Stimulated activated CD4-positive, alpha-beta T cell treated with anti-CD3 and anti-CD28 coated beads, TNF-alpha, amount 100 ng/mL, for 1 hour (primary cell): ENCODE measurements around the gene SOCS3.
A peak's percentile ranks its signal among the peaks of the same experiment; 100 is the strongest.
"Not testable (repeated sequence)": the region's sequence is repeated elsewhere in the genome, so short reads cannot be mapped to it uniquely, and the experiment has no call there.

ENCODE experiments used
- DNase-seq, 3 donors: peaks; one replicate each; pipeline ENCODE4 v3.0.0-alpha.2; 2020; ENCODE audit warnings: low read depth in 3 of 3, low spot score in 1 of 3

SOCS3 gene

DNA sequence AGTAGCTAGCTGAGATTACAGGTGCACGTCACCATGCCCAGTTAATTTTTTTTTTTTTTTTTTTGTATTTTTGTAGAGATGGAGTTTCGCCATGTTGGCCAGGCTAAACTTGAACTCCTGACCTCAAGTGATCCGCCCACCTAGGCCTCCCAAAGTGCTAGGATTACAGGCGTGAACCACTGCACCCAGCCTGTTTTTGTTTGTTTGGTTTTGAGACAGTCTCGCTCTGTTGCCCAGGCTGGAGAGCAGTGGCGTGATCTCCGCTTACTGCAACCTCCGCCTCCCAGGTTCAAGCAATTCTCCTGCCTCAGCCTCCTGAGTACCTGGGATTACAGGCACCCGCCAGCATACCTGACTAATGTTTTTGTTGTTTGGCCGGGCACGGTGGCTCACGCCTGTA, 28.5 kb downstream of the SOCS3 start:
- not testable (repeated sequence) for DNase-seq

DNA sequence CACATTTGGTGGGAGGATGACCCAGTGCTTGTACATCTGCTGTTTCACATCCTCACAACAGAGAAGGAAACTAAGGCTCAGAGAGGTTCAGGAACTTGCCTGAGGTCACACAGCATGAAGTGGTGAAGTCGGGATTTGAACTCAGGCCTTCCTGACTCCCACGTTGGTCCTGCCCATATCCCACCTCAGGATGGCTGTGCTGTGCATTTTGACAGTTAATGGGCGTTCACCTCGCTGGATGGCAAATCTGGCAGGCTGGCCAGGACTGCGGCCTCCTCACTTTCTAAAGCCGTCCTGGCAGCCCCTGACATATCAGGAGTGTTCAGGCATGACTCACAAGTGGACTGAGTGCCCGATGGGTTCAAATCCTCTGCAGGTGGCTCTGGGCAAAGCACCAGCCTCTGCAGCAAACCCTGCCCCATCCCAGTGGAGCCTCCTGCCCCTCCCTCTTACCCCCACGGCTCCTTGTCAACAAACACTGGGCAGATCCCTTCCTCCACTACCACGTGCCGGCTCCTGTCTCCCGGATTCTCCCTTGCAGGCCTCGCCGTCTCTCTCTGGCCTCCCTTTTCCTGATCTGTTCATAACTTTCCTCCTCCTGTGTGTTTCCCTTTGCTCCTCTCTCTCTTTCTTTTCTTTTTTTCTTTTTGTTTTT, 29.2 kb downstream of the SOCS3 start:
- no peak for DNase-seq

DNA sequence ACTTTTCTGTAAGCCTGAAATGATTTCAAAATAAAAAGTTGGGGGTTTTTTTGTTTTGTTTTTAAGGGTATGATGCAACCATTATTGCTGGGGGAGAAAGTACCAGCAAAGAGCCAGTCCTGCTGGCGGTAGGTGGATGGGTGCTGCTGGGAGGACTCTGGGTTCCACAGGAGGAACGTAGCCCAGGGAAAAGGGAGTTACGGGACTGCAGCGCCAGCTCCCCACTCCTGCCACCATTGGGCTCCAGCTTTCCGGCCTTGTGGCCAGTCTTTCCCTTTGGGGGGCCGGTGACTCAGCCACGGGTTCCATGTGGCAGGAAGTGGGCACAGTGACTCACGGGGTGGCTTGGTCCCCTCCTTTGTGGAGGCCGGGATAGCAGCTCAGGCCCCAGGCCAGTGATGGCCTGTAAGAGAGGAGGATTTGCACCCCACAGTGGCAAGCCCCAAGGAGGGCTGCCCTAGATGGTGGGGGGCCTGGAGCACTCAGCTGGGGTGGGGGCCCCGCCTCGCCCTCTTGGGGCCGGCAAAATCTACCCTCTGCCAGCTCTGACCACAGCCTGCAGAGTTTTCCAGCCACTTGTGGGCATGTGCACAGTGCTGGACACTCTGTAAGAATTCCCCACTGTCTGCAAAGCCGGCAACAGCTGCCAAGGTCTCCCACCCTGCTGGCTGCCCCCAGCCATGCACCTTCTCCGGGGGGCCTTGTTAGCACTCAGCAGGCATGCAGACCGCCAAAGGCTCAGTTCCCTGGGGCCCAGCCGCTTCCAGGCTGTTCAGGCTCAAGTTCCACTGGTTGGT, 30.4 kb downstream of the SOCS3 start:
- DNase-seq: no peak

DNA sequence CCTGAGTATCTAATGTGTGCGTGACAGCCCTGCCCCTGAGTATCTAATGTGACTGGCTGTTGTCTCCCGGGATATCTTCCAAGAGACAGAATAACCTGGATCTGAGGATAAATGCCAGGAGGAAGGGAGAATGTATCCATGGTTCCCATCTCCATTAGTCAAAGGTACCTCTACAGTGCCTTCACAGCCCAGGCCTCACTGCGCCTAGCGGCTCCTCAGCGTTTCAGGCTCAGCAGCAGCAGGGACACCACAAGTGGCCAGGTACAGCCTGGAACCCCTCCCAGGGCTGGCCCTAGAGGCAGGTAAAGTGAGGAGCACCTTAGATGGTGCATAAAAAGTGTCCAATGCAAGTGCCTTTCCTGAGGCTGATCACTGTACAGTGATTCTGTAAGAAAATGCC, 32.0 kb downstream of the SOCS3 start:
- no peak for DNase-seq

DNA sequence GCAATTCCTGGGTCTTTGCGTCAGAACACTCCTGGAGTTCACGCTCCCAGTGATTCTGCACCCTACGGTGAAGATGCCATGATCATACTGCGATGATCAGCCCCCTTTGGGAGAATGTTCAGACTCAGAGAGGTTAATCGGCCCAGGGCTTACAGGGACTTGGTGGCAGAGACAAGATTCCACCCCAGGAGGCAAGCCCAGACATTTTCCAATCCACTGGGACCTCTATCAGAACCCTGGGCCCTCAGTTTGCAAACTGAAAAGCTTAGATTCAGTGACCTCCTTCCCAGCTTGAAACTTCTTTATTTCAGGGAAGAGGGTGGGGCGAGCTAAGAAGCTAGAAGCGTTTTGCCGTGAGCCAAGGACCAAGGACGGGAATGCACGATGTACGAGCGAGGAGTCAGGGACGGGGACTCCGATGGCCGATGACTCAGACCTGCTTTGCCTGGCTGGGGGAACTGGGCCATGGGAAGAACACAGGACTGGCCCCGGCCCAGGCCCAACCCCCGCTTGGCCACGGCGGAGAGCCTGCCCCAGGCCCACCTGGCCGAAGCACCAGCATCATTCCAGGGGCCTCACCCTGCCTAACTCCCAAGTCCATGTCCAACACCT, 34.7 kb downstream of the SOCS3 start:
- DNase-seq: no peak

DNA sequence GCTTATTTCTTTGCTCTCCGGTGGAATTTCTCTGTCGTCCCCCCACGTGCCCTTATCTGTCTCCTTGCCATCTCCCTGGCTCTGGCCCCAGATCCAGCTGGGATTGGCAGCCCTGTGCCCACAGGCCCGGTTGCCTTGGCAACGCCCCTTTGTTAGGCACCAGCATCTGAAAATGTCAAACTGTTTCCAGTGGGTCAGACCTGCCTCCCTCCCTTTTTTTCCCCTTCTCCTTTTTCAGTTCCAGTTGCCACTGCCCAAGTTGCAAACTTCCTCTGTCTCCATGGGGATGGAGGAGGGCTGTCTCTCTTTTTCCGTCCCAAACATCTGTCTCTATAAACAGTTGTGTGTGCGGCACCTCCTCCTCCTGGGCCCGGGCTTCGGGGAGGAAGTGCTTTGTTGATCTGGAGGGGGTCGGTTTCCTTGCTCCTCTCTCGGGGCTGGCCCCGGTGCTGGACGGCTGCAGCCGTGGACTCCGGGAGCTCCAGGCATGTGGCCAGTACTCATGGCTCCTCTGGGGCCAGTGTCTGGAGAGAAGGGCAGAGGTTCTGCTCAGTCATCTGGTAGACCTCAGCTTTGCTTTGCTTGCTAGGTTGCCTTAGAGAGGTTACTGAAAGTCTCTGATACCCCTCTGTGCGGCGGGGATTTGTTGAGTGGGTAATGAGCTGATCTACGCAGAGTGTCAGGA, 35.3 kb downstream of the SOCS3 start:
- no peak for DNase-seq

DNA sequence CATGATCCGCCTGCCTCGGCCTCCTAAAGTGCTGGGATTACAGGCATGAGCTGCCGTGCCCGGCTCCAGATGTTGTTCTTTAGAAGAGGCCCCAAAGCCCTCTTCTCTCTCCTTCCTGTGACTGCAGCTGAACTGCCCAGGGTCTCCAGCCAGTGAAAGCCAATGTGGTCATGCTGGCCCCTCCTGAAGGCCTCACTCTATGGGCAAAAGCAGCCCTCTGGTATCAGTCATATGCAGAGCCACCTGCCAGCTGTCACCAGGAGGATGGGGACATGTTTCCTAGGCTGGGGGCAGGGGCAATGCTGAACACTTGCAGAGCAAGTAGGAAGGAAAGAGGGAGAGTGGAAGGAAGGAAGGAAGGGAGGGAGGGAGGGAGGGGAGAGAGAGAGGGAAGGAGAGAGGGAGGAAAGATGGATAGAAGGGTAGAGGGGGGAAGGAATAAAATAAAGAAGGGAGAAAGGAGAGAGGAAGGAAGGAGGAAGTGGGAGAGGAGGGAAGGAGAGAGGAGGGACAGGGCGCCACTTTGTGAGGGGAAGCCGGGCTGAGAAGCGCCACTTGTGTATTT, 36.0 kb downstream of the SOCS3 start:
- DNase-seq: no peak

DNA sequence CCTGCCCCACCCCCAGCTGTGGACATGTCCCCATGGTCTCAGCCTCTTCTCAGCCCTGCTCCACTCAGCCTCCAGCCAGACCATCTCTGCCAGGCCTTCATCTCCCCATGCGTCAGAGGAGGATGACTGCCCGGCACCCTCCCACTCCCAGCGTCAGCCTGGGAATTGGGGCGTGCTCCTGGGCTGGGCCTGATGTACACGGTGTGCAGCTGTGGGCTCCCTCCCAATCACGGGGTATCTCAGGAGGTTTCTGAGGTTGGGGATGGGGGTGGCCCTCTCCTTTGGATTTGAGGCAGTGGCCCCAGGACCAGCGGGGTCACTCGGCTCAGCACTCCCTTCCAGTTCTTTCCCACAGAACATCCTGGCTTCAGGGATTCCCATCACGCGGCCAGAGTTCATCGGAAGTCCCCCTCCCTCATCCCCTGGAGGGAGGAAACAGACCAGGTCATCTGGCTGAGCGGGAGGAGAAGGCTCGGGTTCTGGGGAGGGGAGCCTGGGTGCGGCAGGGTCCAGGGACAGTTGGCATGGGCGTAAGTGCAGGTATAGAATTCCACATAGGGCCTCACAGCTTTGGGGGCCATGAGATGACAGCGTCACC, 36.9 kb downstream of the SOCS3 start:
- no peak for DNase-seq

DNA sequence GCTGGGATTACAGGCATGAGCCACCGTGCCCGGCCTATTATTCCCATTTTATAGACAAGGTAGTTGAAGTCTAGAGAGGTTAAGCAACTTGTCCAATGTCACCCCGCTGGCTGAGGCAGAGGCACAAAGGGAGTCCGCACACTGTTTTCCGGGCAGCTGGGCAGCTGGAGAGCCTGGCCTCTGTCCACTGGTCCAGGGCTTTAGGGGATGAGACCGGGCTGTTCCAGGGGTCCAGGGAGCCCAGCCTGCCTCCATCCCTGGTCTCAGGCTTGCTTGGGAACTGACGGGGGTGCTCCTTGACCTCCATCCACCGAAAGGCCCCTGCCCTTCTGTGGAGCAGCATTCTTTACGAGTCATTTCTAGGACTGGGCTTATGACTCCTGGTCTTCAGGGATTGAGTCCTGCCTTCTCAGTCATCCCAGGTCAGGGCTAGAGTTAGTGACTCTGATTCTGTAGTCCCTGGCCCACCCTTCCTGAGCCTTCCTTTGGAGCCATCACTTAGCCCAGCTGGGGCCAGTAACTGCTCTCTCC, 37.5 kb downstream of the SOCS3 start:
- no peak for DNase-seq

DNA sequence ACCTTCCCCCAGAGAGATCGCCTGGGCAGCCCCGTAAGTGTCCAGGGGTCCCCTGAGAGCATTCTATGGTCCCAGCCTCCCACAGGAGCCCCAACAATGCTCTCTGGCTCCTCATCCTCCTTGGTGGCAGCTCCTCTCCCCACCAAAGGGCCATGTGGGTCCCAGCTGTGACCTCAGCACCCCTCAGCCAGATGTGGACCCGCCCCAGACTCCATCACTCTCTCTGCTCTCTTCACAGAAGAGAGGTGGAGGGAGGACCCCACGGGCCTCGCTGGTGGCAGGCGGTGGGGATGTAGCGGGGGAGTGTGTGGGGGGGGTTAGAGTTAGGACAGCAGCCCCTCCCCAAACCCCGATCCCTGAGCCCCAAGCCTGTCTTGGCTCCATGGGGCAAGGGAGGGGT, 41.0 kb downstream of the SOCS3 start:
- DNase-seq: no peak

DNA sequence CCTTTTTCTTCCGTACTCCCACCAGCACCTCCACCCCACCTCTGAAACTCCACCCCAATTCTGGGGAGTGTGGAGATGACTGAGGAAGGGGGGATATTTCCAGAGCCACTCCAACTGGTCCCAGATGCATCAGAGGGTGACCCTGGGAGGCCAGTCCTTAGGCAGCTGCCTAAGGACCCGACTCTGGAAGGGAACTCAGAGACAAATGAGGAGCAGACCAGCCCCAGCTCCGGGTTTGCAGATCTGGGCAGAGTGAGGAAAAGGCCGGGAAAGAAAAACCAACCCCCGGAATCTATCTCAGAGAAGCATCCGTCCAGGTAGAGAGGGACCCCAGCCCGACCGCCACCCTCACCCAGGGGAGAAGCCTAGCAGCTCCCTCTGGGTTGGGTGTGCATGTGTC, 41.5 kb downstream of the SOCS3 start:
- DNase-seq: no peak

DNA sequence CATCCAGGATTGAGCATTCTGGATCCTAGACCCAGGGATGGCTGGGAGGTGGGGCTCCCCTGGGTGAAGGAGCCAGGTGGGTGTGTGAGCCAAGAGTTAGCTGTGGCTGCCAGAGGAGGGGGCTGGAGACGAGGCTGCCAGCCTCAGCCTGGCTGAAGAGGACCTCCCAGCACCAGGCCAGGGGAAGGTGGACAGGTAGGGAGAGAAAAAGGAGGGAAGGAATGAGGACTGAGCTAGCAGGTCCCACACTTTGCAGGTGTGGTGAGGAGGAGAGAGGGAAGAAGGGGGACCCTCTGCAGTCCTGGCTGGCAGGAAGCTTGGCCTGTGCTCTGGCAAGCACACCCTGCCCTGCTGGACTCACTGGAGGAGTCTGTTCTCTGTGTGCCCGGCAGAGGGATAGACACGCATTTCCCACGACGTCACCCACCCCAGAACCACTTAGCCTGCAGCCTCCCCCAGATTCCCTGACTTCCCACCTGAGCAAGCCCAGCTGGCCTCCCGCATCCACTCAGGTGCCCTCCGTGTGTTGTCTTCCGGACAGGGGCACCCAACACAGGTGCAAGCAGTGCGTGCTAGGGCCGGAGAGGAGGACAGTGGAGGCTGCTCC, 42.0 kb downstream of the SOCS3 start:
- no peak for DNase-seq

DNA sequence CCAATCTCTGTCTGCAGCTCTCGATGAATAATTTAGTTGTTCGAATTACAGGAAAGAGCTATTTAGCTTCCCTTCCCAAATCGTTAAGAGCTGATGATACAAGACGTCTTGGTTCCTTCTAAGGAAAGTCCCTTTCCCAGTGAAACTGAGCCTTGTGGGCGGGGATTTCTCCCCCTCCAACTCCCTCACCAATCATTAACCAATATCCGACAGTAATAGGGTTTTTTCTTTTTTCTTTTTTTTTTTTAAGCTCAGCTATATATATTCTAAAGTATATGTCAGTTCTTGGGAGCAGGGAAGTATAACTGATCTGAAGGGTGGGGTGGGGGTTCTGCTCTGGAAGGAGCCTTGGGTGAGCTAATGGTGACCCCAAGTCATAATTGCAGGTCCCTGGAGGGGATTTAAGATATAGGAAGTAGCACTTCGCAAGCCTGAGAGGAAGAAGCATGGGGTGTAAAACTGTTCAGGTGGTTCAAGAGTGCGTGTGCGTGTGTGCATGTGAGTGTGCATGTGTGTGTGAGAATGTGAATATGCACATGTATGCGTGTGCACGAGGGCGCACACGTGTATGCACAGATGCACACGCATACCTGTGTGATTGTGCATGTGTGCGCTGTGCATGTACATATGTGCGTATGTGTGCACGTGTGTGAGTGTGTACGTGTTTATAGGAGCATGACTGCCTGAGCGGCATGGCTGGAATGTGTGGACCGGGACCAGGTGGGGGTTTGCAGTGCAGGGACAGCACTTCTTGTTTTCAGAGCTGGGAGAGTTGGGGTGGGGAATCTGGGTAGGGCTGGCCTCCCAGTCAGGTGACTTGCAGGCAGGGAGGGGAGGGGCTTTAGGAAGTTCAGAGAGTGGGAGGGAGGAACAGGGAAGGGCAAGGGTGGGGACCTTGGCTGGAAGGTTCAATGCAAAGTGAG, 42.7 kb downstream of the SOCS3 start:
- DNase-seq: no peak

DNA sequence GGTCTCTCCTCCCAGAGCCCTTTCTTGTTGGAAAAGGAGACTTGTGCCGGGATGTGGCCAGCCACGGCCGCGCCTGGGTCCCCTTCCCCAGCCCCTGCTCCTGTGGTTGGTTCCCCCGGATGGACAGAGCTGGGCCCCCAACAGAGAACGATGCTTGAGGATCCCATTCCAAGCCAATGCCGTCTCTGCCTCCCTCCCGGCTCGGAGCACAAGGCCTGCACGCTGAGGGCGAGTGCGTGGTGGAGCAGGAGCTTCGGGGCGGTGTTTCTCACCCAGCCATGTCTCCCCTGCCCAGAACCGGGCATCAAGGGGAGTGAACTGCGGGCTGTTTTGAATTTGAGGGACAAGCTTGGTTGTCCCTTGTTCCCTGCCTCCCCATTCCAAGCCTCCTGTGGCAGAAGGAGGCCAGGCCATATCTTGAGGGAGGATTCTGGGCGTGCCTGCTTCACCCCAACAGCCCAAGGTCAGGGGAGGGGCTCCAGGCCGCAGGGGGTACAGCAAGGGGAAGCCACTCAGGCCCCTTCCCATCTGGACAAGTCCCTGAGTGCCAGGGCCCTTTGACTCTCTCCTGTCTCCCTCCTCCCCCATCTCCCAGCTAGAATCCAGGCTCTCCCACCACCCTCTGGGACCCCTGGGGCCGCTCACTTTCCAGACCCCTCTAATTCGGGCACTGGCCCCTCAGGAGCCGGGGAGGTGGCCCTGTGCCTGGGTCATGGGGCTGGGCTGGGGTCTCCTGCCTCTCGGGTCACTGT, 43.6 kb downstream of the SOCS3 start:
- DNase-seq: no peak

DNA sequence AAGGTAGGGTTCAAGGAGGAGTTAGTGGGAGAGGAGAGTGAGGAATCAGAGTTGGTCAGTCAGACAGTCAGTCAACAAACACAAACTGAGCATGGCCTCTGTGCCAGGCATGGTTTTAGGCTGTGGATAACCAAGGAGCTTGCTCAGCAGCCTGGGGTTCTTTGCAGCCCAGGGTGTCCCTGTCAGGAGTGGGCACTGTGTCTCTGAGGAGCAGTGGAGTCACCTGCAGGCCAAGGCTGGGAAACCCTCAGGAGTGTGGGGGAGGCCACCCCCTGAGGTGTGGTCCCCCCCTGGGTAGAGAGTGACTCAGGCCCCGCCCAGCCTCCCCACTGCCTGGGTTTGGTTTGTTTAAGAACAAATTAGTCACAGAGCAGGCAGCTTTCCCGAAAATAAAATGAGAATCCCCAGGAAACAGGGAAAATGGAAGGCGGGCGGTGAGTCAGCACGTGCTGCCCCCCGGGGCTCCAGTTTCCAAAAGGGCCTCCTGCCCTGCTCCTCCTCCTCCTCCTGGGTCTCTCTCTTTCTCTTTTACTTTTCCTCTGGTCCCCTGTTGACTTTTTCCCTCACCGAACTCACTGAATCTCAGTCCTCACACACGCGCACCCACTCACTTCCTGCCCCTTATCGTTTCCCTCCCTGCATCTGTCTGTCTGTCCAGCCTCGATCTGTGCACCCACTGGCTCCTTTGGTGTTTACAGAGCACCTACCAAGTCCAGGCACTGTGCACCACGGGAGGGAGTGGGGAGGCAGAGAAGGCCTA, 44.3 kb downstream of the SOCS3 start:
- DNase-seq: peak in 1 of 3 donors; percentile 51

DNA sequence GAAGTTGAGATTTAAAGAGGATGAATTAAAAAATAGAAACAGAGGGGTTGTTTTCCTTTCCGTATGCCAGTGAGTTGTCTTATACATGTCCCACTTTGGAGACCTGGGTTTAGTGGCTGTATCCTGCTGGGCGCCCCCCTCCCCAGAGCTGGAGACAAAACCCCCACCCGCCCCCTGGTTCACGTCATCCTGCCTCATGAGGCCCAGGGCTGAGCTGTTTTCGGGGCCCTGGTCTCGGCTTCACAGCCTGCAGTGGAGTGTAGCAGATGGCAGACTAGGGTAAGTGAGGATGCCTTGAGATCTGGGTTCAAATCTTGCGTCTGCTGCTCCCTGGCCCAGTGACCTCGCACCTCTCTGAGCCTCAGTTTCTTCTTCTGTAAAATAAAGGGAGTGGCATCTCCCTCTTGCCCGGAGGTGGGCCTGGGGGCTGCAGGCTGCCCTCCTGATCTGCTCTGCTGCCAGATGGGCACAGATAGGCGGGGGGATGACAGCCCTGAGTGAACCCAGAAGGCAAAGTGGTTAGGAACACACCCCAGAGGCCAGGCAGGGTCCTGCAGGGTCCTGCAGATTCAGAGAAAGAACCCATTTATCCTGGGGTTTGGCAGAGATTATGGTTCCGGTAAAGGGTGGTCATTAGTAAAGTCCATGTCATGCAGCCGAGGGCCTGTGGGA, 45.1 kb downstream of the SOCS3 start:
- no peak for DNase-seq
